Limb (tissue), 2 donors: ENCODE results near the gene DLK1.
A peak's percentile ranks its signal among the peaks of the same experiment; 100 is the strongest.

Source experiments
- DNase-seq, 2 donors: peaks; one replicate each; pipeline ENCODE4 v3.0.0-alpha.2; 2016; ENCODE audit errors: extremely low spot score in 2 of 2

The DLK1 gene

GRCh38 chr14:100733152-100733850 lies 6.6 kb downstream of the DLK1 start:
- peak in 1 of 2 donors; percentile 19 for DNase-seq

GRCh38 chr14:100734031-100734990 lies 7.6 kb downstream of the DLK1 start:
- peak in 1 of 2 donors; percentile 22 for DNase-seq

GRCh38 chr14:100735271-100735670 lies 8.6 kb downstream of the DLK1 start:
- DNase-seq, result no peak

GRCh38 chr14:100736269-100737180 lies 9.8 kb downstream of the DLK1 start:
- DNase-seq, result peak in 1 of 2 donors; percentile 32

GRCh38 chr14:100737526-100737925 lies 10.8 kb downstream of the DLK1 start:
- DNase-seq, result peak in 1 of 2 donors; percentile 27

- DNase-seq, result peak in 1 of 2 donors; percentile 12
These were observed 11.6 kb downstream of the DLK1 start for GRCh38 chr14:100738269-100738691.

GRCh38 chr14:100738704-100739131 lies 12.0 kb downstream of the DLK1 start:
- DNase-seq, result no peak

- no peak for DNase-seq
These were observed 12.6 kb downstream of the DLK1 start for GRCh38 chr14:100739306-100739705.

- DNase-seq, result no peak
These were observed 13.6 kb downstream of the DLK1 start for GRCh38 chr14:100740196-100740825.

GRCh38 chr14:100740929-100741328 lies 14.2 kb downstream of the DLK1 start:
- DNase-seq, result no peak

- no peak for DNase-seq
These were observed 15.3 kb downstream of the DLK1 start for GRCh38 chr14:100741966-100742365.

- no peak for DNase-seq
These were observed 19.6 kb downstream of the DLK1 start for GRCh38 chr14:100746326-100746725.

GRCh38 chr14:100747021-100747586 lies 20.4 kb downstream of the DLK1 start:
- peak in 1 of 2 donors; percentile 24 for DNase-seq

- DNase-seq, result no peak
These were observed 21.0 kb downstream of the DLK1 start for GRCh38 chr14:100747736-100748135.

GRCh38 chr14:100748403-100748802 lies 21.7 kb downstream of the DLK1 start:
- DNase-seq, result peak in 1 of 2 donors; percentile 11

- DNase-seq, result peak in 1 of 2 donors; percentile 12
These were observed 22.3 kb downstream of the DLK1 start for GRCh38 chr14:100748944-100749343.

- no peak for DNase-seq
These were observed 23.4 kb downstream of the DLK1 start for GRCh38 chr14:100749967-100750597.

GRCh38 chr14:100750762-100751699 lies 24.3 kb downstream of the DLK1 start:
- DNase-seq, result no peak

GRCh38 chr14:100754020-100754419 lies 27.3 kb downstream of the DLK1 start:
- peak in 1 of 2 donors; percentile 1 for DNase-seq
